Stomach (tissue), 9 donors: ENCODE results near the gene SLC22A17. TPM values are rescaled to one million over a fixed set of nuclear protein-coding genes. Genes with fewer than 3 reads are reported as not detected.

Experiments used
- DNase-seq, 2 donors: peaks; one replicate each; pipeline versions ENCODE4 v3.0.0 to v3.0.0-alpha.2; 2013 to 2019
- H3K27ac ChIP-seq, 5 donors: fragments of 200-600 bp in 4 of 5; sonication (generic) in 4 of 5; one replicate each; pipeline ENCODE4 v1.5.1; 2013 to 2019; ENCODE audit warnings: mild to moderate bottlenecking in 1 of 5, moderate library complexity in 1 of 5
- H3K27me3 ChIP-seq, 3 donors: fragments of 200-600 bp; sonication (generic); one replicate each; pipeline ENCODE4 v1.5.1; 2017 to 2019; ENCODE audit warnings: mixed run types in 1 of 3
- H3K36me3 ChIP-seq, 4 donors: fragments of 200-600 bp; sonication (generic); 1 replicate in 3 of 4; 2 replicates in 1 of 4; pipeline ENCODE4 v1.5.1; 2016 to 2019
- H3K4me1 ChIP-seq, 4 donors: fragments of 200-600 bp; sonication (generic); one replicate each; pipeline ENCODE4 v1.5.1; 2016 to 2019
- H3K4me3 ChIP-seq, 4 donors: fragments of 200-600 bp; sonication (generic) in 3 of 4; one replicate each; pipeline ENCODE4 v1.5.1; 2016 to 2019; ENCODE audit warnings: mild to moderate bottlenecking in 1 of 4
- H3K9me3 ChIP-seq, 4 donors: fragments of 200-600 bp; sonication (generic); one replicate each; pipeline ENCODE4 v1.5.1; 2016 to 2019
- CTCF ChIP-seq, 7 experiments: fragments of 450-650 bp in 4 of 7; fragments of 200-600 bp in 3 of 7; sonication (generic) in 3 of 7; IDR thresholded peaks; one replicate each; pipeline ENCODE4 v1.5.1; 2016 to 2019; ENCODE audit warnings: antibody characterized with exemption in 7 of 7, control low read depth in 2 of 7, mild to moderate bottlenecking in 1 of 7
- EP300 ChIP-seq: sonication (generic); formaldehyde crosslinking; IDR thresholded peaks from one replicate; pipeline ENCODE4 v1.6.1; 2017; ENCODE audit warnings: antibody characterized with exemption
- POLR2A ChIP-seq, 4 donors: fragments of 450-650 bp; IDR thresholded peaks; one replicate each; pipeline ENCODE4 v1.6.1; 2016; ENCODE audit warnings: antibody characterized with exemption in 4 of 4, control low read depth in 2 of 4, mild to moderate bottlenecking in 1 of 4, moderate library complexity in 1 of 4
- POLR2AphosphoS5 ChIP-seq, 3 donors: sonication (generic); formaldehyde crosslinking; IDR thresholded peaks; one replicate each; pipeline ENCODE4 v1.6.1; 2016; ENCODE audit warnings: antibody characterized with exemption in 3 of 3
- WGBS, 5 donors: extraction: QIAGEN DNeasy Blood & Tissue Kit in 3 of 5; methylation state at CpG; one replicate each; pipeline versions ENCODE4 v1.1.5 to v1.1.7; 2013 to 2018; 5-methylcytosine and 5-hydroxymethylcytosine counted together
- intact Hi-C: fragments of 100-400 bp; cut with DNase I; formaldehyde crosslinking; loops from one replicate; pipeline ENCODE4 v1.15.1; 2023; ENCODE audit warnings: low total_unique reads
- polyA plus RNA-seq, 3 donors: library from polyadenylated mRNA; stranded (reverse); fragments of 200-250 nt; gene quantifications; one replicate each; pipeline ENCODE4 v1.2.3, GENCODE V29; 2013
- total RNA-seq, 5 donors: library from RNA; depleted of rRNA; stranded (reverse); fragments of >200 nt; gene quantifications; one replicate each; pipeline versions ENCODE4 v1.1.0 to v1.2.3, GENCODE V29; 2014 to 2016
- donor health status: healthy with polysubstance abuse.
- donor health status: Bipolar disorder and iron deficiency.
- donor health status: healthy.

SLC22A17 gene
- total and polyA plus RNA-seq, 8 donors = 7.0 to 33.3 (median 17.2) TPM

- whole genome bisulfite sequencing, 5 donors = 79 to 90% (median 87%) methylated on average over 14 of the region's 14 CpGs
- Histone ChIP-seq H3K27ac (no peak overlapping the region), H3K4me1 (peaks cover 0 to 10% (median 0%) of the 10 kb centered on the region in 4 donors), H3K4me3 (no peak overlapping the region), H3K9me3 (no peaks in the 10 kb centered on the region), H3K36me3 (no peaks in the 10 kb centered on the region), H3K27me3 (peaks cover 0 to 28% (median 0%) of the 10 kb centered on the region in 3 donors)
- intact Hi-C loops = no loop called here
- TF ChIP-seq POLR2A (IDR thresholded peaks at IDR 0.05) (no peak), EP300 (no peak), POLR2AphosphoS5 (IDR thresholded peaks at IDR 0.05) (no peak), CTCF (IDR thresholded peaks at IDR 0.05) (no peak)
- no peak for DNase-seq
These were observed 25.2 kb upstream of the SLC22A17 start for GRCh38 chr14:23377573-23378563.

- 44 to 64% (median 54%) methylated on average over 9 to 11 of the region's 11 CpGs for WGBS, 5 donors
- TF ChIP-seq POLR2A (IDR thresholded peaks at IDR 0.05) = no peak
- no peak for TF ChIP-seq EP300
- no peak for TF ChIP-seq CTCF (IDR thresholded peaks at IDR 0.05)
- intact Hi-C loops = no loop called here
- no peaks in the 10 kb centered on the region for H3K9me3 ChIP-seq
- H3K36me3 ChIP-seq = no peaks in the 10 kb centered on the region
- DNase-seq = no peak
- H3K27me3 ChIP-seq = peaks cover 0 to 25% (median 0%) of the 10 kb centered on the region in 3 donors
- peaks cover 0 to 10% (median 0%) of the 10 kb centered on the region in 4 donors for H3K4me1 ChIP-seq
- peak overlapping the region in 1 of 4 donors; percentile 12 for H3K4me3 ChIP-seq
- peak overlapping the region in 1 of 5 donors; percentile 20 for H3K27ac ChIP-seq
These were observed 24.5 kb upstream of the SLC22A17 start for GRCh38 chr14:23377198-23377550.

- no peaks in the 10 kb centered on the region for H3K36me3 ChIP-seq
- peak within 1 kb of the TSS in 3 of 4 donors; percentile 12 to 17 (median 17) for H3K4me3 ChIP-seq
- H3K4me1 ChIP-seq = peaks cover 0 to 10% (median 0%) of the 10 kb centered on the region in 4 donors
- H3K27me3 ChIP-seq = peaks cover 0 to 19% (median 0%) of the 10 kb centered on the region in 3 donors
- no peak for TF ChIP-seq POLR2AphosphoS5 (IDR thresholded peaks at IDR 0.05)
- peak in 1 of 2 donors; percentile 79 for DNase-seq
- intact Hi-C loops = no loop called here
- no peaks in the 10 kb centered on the region for H3K9me3 ChIP-seq
- 52 to 58% (median 58%) methylated on average over 11 to 13 of the region's 13 CpGs for WGBS, 5 donors
- H3K27ac ChIP-seq = peak within 1 kb of the TSS in 1 of 5 donors; percentile 20
These were observed 24.0 kb upstream of the SLC22A17 start, which contains the start of gene CMTM5 for GRCh38 chr14:23376482-23377197. CMTM5 (plus strand) TSS chr14:23377046; CDS start chr14:23377252, 206 bp downstream.

GRCh38 chr14:23375527-23376251 is 23.0 kb upstream of the SLC22A17 start:
- Histone ChIP-seq H3K36me3 (no peaks in the 10 kb centered on the region), H3K4me1 (peaks cover 0 to 10% (median 0%) of the 10 kb centered on the region in 4 donors), H3K27ac (no peak overlapping the region), H3K27me3 (peaks cover 0 to 10% (median 0%) of the 10 kb centered on the region in 3 donors), H3K4me3 (no peak overlapping the region), H3K9me3 (no peaks in the 10 kb centered on the region)
- WGBS, 5 donors = 86 to 91% (median 90%) methylated on average over 14 to 21 of the region's 21 CpGs
- intact Hi-C loops = no loop called here
- no peak for TF ChIP-seq CTCF (IDR thresholded peaks at IDR 0.05)
- TF ChIP-seq EP300 = no peak
- no peak for TF ChIP-seq POLR2A (IDR thresholded peaks at IDR 0.05)
- TF ChIP-seq POLR2AphosphoS5 (IDR thresholded peaks at IDR 0.05) = no peak
- DNase-seq = no peak
